Nephron (organoid): Measurements from ENCODE around the gene PIAS1.
A peak's percentile ranks its signal among the peaks of the same experiment; 100 is the strongest.

Source experiments
- H3K27ac Mint-ChIP-seq, 3 experiments: 2 replicates each; pipeline ENCODE4 v1.8.0; 2020; ENCODE audit warnings: mixed read lengths in 3 of 3, mild to moderate bottlenecking in 2 of 3, moderate library complexity in 1 of 3
- H3K27me3 Mint-ChIP-seq: 2 replicates; pipeline ENCODE4 v1.8.0; 2021; ENCODE audit warnings: low read depth, mild to moderate bottlenecking, moderate library complexity, mixed read lengths
- H3K36me3 Mint-ChIP-seq: 2 replicates; pipeline ENCODE4 v1.8.0; 2020; ENCODE audit warnings: low read depth, mixed read lengths
- H3K4me1 Mint-ChIP-seq: 2 replicates; pipeline ENCODE4 v1.8.0; 2020; ENCODE audit warnings: mixed read lengths
- H3K4me3 Mint-ChIP-seq, 3 experiments: 2 replicates each; pipeline ENCODE4 v1.8.0; 2020; ENCODE audit warnings: mild to moderate bottlenecking in 3 of 3, mixed read lengths in 3 of 3, moderate library complexity in 2 of 3
- H3K9me3 Mint-ChIP-seq: 2 replicates; pipeline ENCODE4 v1.8.0; 2020; ENCODE audit warnings: mixed read lengths
- TF ChIP-seq, protein P1 (sequence below), 3 experiments: fragments of 200-600 bp; sonication (generic); IDR thresholded peaks; one replicate each; pipeline ENCODE4 v1.5.0; 2021; ENCODE audit warnings: antibody characterized with exemption in 3 of 3; ENCODE audit not compliant: unreplicated experiment in 3 of 3

PIAS1 gene

GRCh38 chr15:68192804-68193486 is 138.8 kb downstream of the PIAS1 start:
- Mint-ChIP-seq H3K27me3 (no peaks in the 10 kb centered on the region), H3K27ac (no peak overlapping the region), H3K4me1 (peaks cover 38% of the 10 kb centered on the region), H3K36me3 (peaks cover 66% of the 10 kb centered on the region), H3K9me3 (no peaks in the 10 kb centered on the region), H3K4me3 (no peak overlapping the region)
- TF ChIP-seq, protein P1, sequence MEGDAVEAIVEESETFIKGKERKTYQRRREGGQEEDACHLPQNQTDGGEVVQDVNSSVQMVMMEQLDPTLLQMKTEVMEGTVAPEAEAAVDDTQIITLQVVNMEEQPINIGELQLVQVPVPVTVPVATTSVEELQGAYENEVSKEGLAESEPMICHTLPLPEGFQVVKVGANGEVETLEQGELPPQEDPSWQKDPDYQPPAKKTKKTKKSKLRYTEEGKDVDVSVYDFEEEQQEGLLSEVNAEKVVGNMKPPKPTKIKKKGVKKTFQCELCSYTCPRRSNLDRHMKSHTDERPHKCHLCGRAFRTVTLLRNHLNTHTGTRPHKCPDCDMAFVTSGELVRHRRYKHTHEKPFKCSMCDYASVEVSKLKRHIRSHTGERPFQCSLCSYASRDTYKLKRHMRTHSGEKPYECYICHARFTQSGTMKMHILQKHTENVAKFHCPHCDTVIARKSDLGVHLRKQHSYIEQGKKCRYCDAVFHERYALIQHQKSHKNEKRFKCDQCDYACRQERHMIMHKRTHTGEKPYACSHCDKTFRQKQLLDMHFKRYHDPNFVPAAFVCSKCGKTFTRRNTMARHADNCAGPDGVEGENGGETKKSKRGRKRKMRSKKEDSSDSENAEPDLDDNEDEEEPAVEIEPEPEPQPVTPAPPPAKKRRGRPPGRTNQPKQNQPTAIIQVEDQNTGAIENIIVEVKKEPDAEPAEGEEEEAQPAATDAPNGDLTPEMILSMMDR (IDR thresholded peaks at IDR 0.05; ENCODE audit: unreplicated experiment in 3 of 3): no peak

DNA sequence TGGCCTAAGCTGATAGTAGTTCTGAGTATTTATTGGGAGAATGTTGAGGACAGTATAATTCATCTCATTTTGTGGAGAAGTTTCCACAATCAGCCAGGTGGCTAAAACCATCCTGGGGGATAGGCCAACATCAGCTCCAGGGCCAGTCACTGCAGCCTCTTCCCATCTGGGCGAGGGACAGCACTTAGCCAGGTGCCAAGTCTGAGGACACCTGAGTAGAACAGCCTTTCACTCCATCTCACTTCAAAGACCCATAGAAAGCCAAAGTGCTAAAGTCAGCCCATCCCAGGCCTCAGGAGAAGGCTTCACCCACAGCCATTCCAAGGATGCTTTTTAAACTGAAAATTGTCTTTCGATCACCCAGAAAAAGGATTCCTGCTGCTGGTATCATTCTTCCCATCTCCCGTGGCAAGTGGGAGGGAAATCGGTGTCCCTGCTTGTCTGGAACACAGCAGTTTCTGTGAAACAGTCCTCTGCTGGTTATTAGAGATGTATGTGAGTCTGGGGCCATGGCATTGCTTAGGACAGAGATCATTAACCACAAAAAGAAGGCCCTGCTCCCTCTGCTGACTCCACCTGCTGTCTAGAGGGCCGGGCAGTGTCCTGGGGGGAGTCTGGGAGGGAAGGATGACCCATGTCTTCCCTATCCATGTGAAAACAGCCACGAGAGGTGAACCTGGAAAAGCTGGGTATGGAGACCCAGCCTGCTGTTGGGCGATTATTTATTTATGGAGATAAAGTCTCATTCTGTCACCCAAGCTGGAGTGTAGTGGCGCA is 141.4 kb downstream of the PIAS1 start:
- H3K27ac Mint-ChIP-seq: peak overlapping the region; percentile 20 to 65 (median 44)

GRCh38 chr15:68196445-68197169 is 142.5 kb downstream of the PIAS1 start:
- TF ChIP-seq, protein P1 (IDR thresholded peaks at IDR 0.05; ENCODE audit: unreplicated experiment in 3 of 3): no peak
- Mint-ChIP-seq H3K4me3 (no peak overlapping the region), H3K36me3 (peaks cover 42% of the 10 kb centered on the region), H3K27ac (peak overlapping the region in 2 of 3 experiments; percentile 19 to 60), H3K9me3 (no peaks in the 10 kb centered on the region), H3K4me1 (peaks cover 36% of the 10 kb centered on the region), H3K27me3 (no peaks in the 10 kb centered on the region)

More for the DNA sequence above, 141.4 kb downstream of the PIAS1 start:
- peaks cover 31% of the 10 kb centered on the region for H3K4me1 Mint-ChIP-seq
- H3K9me3 Mint-ChIP-seq: no peaks in the 10 kb centered on the region
- H3K27me3 Mint-ChIP-seq: no peaks in the 10 kb centered on the region
- H3K4me3 Mint-ChIP-seq: no peak overlapping the region
- TF ChIP-seq, protein P1 (IDR thresholded peaks at IDR 0.05; ENCODE audit: unreplicated experiment in 3 of 3): no peak
- H3K36me3 Mint-ChIP-seq: peaks cover 43% of the 10 kb centered on the region

- TF ChIP-seq, protein P1 (IDR thresholded peaks at IDR 0.05; ENCODE audit: unreplicated experiment in 3 of 3): no peak
- Mint-ChIP-seq H3K36me3 (peaks cover 39% of the 10 kb centered on the region), H3K4me1 (peaks cover 41% of the 10 kb centered on the region), H3K27ac (peak overlapping the region in 2 of 3 experiments; percentile 19 to 60), H3K27me3 (no peaks in the 10 kb centered on the region), H3K9me3 (no peaks in the 10 kb centered on the region), H3K4me3 (no peak overlapping the region)
Measured at GRCh38 chr15:68197170-68197492, 143.0 kb downstream of the PIAS1 start.

DNA sequence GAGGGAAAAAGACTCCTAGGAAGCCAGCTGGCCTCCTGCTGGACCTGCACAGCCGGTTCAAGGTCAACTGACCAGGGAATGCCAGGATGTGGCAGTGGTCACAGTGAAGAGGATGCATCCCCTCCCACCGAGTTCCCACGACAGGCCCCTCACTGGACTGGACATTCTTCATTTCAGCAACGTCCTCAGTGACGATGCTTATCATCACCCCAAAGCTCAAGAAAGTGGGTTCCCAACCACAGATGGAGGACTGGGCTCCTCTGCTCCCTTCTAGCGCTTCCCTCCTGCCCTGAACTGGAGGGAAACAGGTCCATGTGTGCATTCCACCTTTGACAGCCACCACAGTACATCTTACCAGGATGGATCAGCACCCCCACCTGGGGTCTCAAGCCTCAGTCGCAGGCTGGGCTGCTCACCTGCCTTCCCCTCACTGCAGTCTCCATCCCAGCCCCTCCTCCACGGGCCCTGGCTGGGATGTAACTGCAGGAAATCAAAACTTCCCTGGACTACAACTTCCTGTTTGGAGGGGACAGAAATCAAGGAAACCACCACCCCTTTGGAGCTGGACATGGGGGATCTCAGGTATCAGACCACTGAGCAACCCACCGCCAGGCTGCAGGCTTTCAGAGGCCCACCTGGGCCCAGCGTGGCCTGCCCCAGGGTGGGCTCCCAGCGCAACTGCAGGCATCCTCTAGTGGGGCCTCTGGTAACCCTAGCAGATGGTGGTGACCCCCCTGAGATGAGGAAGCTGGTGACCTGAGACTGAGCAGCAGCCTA is 143.7 kb downstream of the PIAS1 start:
- H3K9me3 Mint-ChIP-seq: no peaks in the 10 kb centered on the region
- H3K27me3 Mint-ChIP-seq: no peaks in the 10 kb centered on the region
- peaks cover 32% of the 10 kb centered on the region for H3K36me3 Mint-ChIP-seq
- TF ChIP-seq, protein P1 (IDR thresholded peaks at IDR 0.05; ENCODE audit: unreplicated experiment in 3 of 3): no peak
- H3K4me3 Mint-ChIP-seq: no peak overlapping the region
- peak overlapping the region in 1 of 3 experiments; percentile 60 for H3K27ac Mint-ChIP-seq
- H3K4me1 Mint-ChIP-seq: peaks cover 43% of the 10 kb centered on the region
